ENCODE measurements around the gene COG6.

Gene COG6

GRCh38 chr13:39655569-39656324, at the start of gene COG6:
Gene COG6 (plus strand): TSS chr13:39655662. CDS start chr13:39655727, 65 bp downstream.
- Mint-ChIP-seq H3K4me3 (peak within 1 kb of the TSS; percentile 99), H3K27ac (peak within 1 kb of the TSS; percentile 90), H3K36me3 (ENCODE audit: low read depth) (peaks cover 9% of the 10 kb centered on the region), H3K9me3 (peaks cover 17% of the 10 kb centered on the region), H3K4me1 (ENCODE audit: low read depth) (peaks cover 28% of the 10 kb centered on the region), H3K27me3 (ENCODE audit: low read depth) (peaks cover 12% of the 10 kb centered on the region)
- DNase-seq (ENCODE audit: low spot score), result peak; percentile 95

GRCh38 chr13:39605677-39606320, 49.7 kb upstream of the COG6 start:
- H3K4me1 Mint-ChIP-seq (ENCODE audit: low read depth), result peaks cover 10% of the 10 kb centered on the region
- H3K36me3 Mint-ChIP-seq (ENCODE audit: low read depth), result no peaks in the 10 kb centered on the region
- H3K4me3 Mint-ChIP-seq, result no peak overlapping the region
- DNase-seq (ENCODE audit: low spot score), result no peak
- H3K27ac Mint-ChIP-seq, result no peak overlapping the region
- H3K27me3 Mint-ChIP-seq (ENCODE audit: low read depth), result peaks cover 50% of the 10 kb centered on the region
- no peaks in the 10 kb centered on the region for H3K9me3 Mint-ChIP-seq

GRCh38 chr13:39607876-39608275, 47.6 kb upstream of the COG6 start:
- no peak for DNase-seq (ENCODE audit: low spot score)
- no peak overlapping the region for H3K4me3 Mint-ChIP-seq
- H3K4me1 Mint-ChIP-seq (ENCODE audit: low read depth), result peaks cover 5% of the 10 kb centered on the region
- H3K36me3 Mint-ChIP-seq (ENCODE audit: low read depth), result no peaks in the 10 kb centered on the region
- H3K9me3 Mint-ChIP-seq, result no peaks in the 10 kb centered on the region
- H3K27me3 Mint-ChIP-seq (ENCODE audit: low read depth), result peaks cover 40% of the 10 kb centered on the region
- no peak overlapping the region for H3K27ac Mint-ChIP-seq

- no peak overlapping the region for H3K27ac Mint-ChIP-seq
- no peak overlapping the region for H3K4me3 Mint-ChIP-seq
- peaks cover 21% of the 10 kb centered on the region for H3K27me3 Mint-ChIP-seq (ENCODE audit: low read depth)
- H3K36me3 Mint-ChIP-seq (ENCODE audit: low read depth), result no peaks in the 10 kb centered on the region
- no peaks in the 10 kb centered on the region for H3K4me1 Mint-ChIP-seq (ENCODE audit: low read depth)
- no peaks in the 10 kb centered on the region for H3K9me3 Mint-ChIP-seq
- DNase-seq (ENCODE audit: low spot score), result peak; percentile 25
These were observed 43.3 kb upstream of the COG6 start for GRCh38 chr13:39612023-39612637.

DNA sequence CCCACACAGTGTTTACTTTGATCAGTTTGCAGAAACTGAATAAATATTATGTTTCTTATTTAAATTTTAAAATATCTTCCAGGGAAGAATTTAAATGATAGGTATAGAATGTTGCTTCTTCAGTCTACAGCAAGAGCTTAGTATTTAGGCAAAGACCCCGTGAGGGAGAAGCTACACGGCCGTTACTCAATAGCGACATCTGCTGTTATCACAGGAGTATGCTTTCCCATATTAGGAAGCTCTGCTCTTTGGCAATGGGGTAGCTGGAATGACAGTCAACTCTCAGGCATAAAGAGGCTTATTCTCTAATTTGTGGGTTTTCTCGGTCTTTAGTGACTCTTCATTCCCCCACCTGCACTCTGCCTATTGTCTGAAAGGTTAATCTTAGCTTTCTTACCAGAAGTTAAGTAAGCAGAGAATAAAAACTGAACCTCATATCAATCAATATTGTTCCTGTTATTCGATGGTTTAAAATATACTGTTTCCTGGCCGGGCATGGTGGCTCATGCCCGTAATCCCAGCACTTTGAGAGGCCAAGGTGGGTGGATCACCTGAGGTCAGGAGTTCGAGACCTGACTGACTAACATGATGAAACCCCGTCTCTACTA, 39.3 kb upstream of the COG6 start:
- Mint-ChIP-seq H3K4me1 (ENCODE audit: low read depth) (no peaks in the 10 kb centered on the region), H3K9me3 (no peaks in the 10 kb centered on the region), H3K27ac (no peak overlapping the region), H3K36me3 (ENCODE audit: low read depth) (no peaks in the 10 kb centered on the region), H3K27me3 (ENCODE audit: low read depth) (peaks cover 22% of the 10 kb centered on the region), H3K4me3 (no peak overlapping the region)
- DNase-seq (ENCODE audit: low spot score), result peak; percentile 11

DNA sequence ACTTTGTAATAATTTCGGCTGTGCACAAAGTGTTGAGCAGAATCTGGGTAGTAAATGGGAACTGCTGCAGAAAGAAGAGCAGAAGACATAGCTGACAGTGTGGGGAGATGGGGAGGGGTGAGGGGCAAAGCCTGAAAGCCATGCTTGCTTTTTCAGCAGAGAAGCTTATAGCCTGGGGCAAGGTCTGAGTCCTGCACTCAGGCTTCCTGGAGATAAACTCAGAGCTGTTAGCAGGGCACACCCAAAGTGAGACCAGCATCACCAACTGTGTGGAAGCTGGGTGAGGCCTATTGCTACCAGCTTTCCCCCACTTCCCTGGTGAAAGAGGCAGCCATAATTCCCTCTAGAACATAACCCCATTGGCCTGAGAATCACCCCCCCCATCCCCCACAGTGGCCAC, 36.9 kb upstream of the COG6 start:
- no peaks in the 10 kb centered on the region for H3K9me3 Mint-ChIP-seq

DNA sequence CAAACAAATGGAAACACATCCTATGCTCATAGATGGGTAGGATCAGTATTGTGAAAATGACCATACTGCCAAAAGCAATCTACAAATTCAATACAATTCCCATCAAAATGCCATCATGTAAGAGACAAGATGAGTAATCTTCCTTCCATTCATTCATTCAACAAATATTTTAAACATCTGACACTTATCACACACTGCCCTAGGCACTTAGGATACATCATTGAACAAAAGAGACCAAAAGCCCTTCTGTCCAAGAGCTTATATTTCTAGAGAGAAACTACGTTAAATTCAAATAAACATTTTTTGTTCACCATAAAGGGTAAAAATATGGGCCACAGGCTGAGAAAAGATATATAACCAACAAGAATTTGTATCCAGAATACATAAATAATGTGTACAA, 32.0 kb upstream of the COG6 start:
- Mint-ChIP-seq H3K4me1 (ENCODE audit: low read depth) (no peaks in the 10 kb centered on the region), H3K9me3 (no peaks in the 10 kb centered on the region), H3K27me3 (ENCODE audit: low read depth) (peaks cover 22% of the 10 kb centered on the region), H3K36me3 (ENCODE audit: low read depth) (no peaks in the 10 kb centered on the region), H3K4me3 (no peak overlapping the region), H3K27ac (no peak overlapping the region)
- no peak for DNase-seq (ENCODE audit: low spot score)

More for the DNA sequence above, 36.9 kb upstream of the COG6 start:
- DNase-seq (ENCODE audit: low spot score), result no peak
- H3K4me1 Mint-ChIP-seq (ENCODE audit: low read depth), result no peaks in the 10 kb centered on the region
- peaks cover 23% of the 10 kb centered on the region for H3K27me3 Mint-ChIP-seq (ENCODE audit: low read depth)
- no peak overlapping the region for H3K4me3 Mint-ChIP-seq
- no peaks in the 10 kb centered on the region for H3K36me3 Mint-ChIP-seq (ENCODE audit: low read depth)
- H3K27ac Mint-ChIP-seq, result no peak overlapping the region

DNA sequence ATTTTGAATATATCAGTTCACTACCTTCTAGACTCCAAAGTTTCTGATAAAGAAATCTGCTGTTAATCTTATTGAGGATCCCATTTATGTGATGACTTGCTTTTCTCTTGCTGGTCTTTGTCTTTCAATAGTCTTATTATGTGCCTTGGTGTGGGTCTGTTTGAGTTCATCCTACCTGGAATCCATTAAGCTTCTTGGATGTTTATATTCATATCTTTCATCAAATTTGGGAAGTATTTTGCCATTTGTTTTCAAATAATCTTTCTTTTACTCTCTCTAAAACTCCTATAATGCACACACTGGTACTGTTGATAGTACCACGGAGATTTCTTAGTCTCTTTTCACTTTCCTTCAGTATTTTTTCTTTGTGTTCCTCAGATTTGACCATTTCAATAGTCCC, 24.2 kb upstream of the COG6 start:
- no peak for DNase-seq (ENCODE audit: low spot score)
- Mint-ChIP-seq H3K4me3 (no peak overlapping the region), H3K9me3 (peaks cover 14% of the 10 kb centered on the region), H3K36me3 (ENCODE audit: low read depth) (no peaks in the 10 kb centered on the region), H3K4me1 (ENCODE audit: low read depth) (no peaks in the 10 kb centered on the region), H3K27me3 (ENCODE audit: low read depth) (peaks cover 15% of the 10 kb centered on the region), H3K27ac (no peak overlapping the region)

- Mint-ChIP-seq H3K4me1 (ENCODE audit: low read depth) (no peaks in the 10 kb centered on the region), H3K36me3 (ENCODE audit: low read depth) (no peaks in the 10 kb centered on the region), H3K27me3 (ENCODE audit: low read depth) (peaks cover 15% of the 10 kb centered on the region), H3K9me3 (peaks cover 14% of the 10 kb centered on the region), H3K27ac (no peak overlapping the region), H3K4me3 (no peak overlapping the region)
- no peak for DNase-seq (ENCODE audit: low spot score)
These were observed 22.5 kb upstream of the COG6 start for GRCh38 chr13:39632994-39633393.

GRCh38 chr13:39635564-39635963, 19.9 kb upstream of the COG6 start:
- no peak overlapping the region for H3K27ac Mint-ChIP-seq
- H3K27me3 Mint-ChIP-seq (ENCODE audit: low read depth), result peaks cover 15% of the 10 kb centered on the region
- H3K4me1 Mint-ChIP-seq (ENCODE audit: low read depth), result no peaks in the 10 kb centered on the region
- DNase-seq (ENCODE audit: low spot score), result no peak
- no peak overlapping the region for H3K4me3 Mint-ChIP-seq
- no peaks in the 10 kb centered on the region for H3K36me3 Mint-ChIP-seq (ENCODE audit: low read depth)
- peaks cover 14% of the 10 kb centered on the region for H3K9me3 Mint-ChIP-seq

GRCh38 chr13:39637890-39638289, 17.6 kb upstream of the COG6 start:
- Mint-ChIP-seq H3K9me3 (no peaks in the 10 kb centered on the region), H3K27ac (no peak overlapping the region), H3K4me1 (ENCODE audit: low read depth) (no peaks in the 10 kb centered on the region), H3K36me3 (ENCODE audit: low read depth) (no peaks in the 10 kb centered on the region), H3K27me3 (ENCODE audit: low read depth) (peaks cover 12% of the 10 kb centered on the region), H3K4me3 (no peak overlapping the region)
- no peak for DNase-seq (ENCODE audit: low spot score)

GRCh38 chr13:39641645-39642044, 13.8 kb upstream of the COG6 start:
- Mint-ChIP-seq H3K36me3 (ENCODE audit: low read depth) (no peaks in the 10 kb centered on the region), H3K4me1 (ENCODE audit: low read depth) (no peaks in the 10 kb centered on the region), H3K27ac (no peak overlapping the region), H3K9me3 (no peaks in the 10 kb centered on the region), H3K27me3 (ENCODE audit: low read depth) (peaks cover 8% of the 10 kb centered on the region), H3K4me3 (no peak overlapping the region)
- DNase-seq (ENCODE audit: low spot score), result no peak

DNA sequence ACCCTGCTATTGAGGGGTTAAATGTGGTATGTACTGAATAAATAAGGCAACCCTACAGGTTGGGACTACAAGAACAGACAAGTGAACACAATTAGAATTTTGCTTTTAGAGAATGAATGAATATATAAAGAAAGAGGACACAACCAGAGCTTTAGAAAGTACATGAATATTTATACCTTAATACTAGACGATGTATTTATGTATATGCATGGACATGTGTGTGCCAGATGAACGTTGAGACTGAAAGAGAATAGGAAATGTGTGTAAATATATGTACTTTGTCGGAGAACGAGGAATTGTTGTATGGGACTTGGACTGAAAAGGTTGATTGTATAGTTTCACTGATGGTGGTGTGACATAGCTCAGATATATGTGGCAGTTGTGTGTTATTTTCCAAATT, 9.3 kb upstream of the COG6 start:
- Mint-ChIP-seq H3K4me1 (ENCODE audit: low read depth) (no peaks in the 10 kb centered on the region), H3K36me3 (ENCODE audit: low read depth) (no peaks in the 10 kb centered on the region), H3K27ac (no peak overlapping the region), H3K4me3 (no peak overlapping the region), H3K9me3 (no peaks in the 10 kb centered on the region), H3K27me3 (ENCODE audit: low read depth) (peaks cover 10% of the 10 kb centered on the region)
- DNase-seq (ENCODE audit: low spot score), result no peak

DNA sequence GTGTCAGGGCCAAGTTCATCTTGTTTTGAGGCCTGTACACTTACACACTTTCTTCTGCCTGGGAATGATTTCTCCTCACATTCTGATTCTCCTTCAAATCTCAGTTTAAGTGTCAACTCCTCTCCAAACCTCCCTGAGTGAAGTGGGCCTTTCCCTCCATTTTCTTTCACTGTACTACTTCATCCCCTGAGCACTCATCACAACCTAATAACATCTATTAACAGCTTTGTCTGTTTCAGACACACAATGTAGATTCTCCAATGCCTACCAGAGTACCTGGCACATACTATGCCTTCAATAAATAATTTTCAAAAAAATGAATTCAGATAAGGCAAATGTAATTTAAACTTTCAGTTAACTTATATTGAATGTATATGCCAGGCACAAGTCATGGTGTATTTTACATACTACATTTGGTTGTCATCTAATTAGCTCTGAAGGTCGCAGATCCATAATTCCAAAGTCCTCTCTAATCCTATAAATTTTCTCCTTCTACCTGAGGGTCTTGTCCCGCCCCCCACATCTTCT, 357 bp upstream of the COG6 start:
- no peak for DNase-seq (ENCODE audit: low spot score)
- peaks cover 9% of the 10 kb centered on the region for H3K36me3 Mint-ChIP-seq (ENCODE audit: low read depth)
- H3K4me3 Mint-ChIP-seq, result peak overlapping the region; percentile 99
- peaks cover 13% of the 10 kb centered on the region for H3K27me3 Mint-ChIP-seq (ENCODE audit: low read depth)
- peaks cover 28% of the 10 kb centered on the region for H3K4me1 Mint-ChIP-seq (ENCODE audit: low read depth)
- H3K9me3 Mint-ChIP-seq, result peaks cover 17% of the 10 kb centered on the region
- H3K27ac Mint-ChIP-seq, result peak overlapping the region; percentile 89

All from T-helper 2 cell treated with Interferon-gamma antibody and Interleukin-4, amounts not matched to agents 5 μg/mL and 100 μg/mL, for 36 hours (primary cell).